ENCODE measurements around the gene GLT8D2.

GRCh38 chr12:103947871-103948555 lies 102.0 kb downstream of the GLT8D2 start:
- TF ChIP-seq POLR2A (IDR thresholded peaks at IDR 0.05; ENCODE audit: low read depth, low read length) (no peak; the same call in 1 of the 2 replicates), POLR2AphosphoS5 (IDR thresholded peaks at IDR 0.05; ENCODE audit: low read depth, low read length) (no peak), TAF1 (IDR thresholded peaks at IDR 0.05; ENCODE audit: borderline replicate concordance, low read depth, low read length) (no peak)
